Measurements from ENCODE around the gene CLCN6.
A peak's percentile ranks its signal among the peaks of the same experiment; 100 is the strongest.

Gene CLCN6

GRCh38 chr1:11805422-11806306 is at the start of gene CLCN6, which contains the start of gene MTHFR:
CLCN6 (plus strand) TSS chr1:11806191; CDS start chr1:11806263, 72 bp downstream.
MTHFR (minus strand) TSS chr1:11805964; CDS start chr1:11803116, 2,848 bp downstream.
- DNase-seq = peak; percentile 93 to 98

GRCh38 chr1:11757047-11757446 is 48.9 kb upstream of the CLCN6 start:
- DNase-seq = no peak

GRCh38 chr1:11759791-11760190 is 46.2 kb upstream of the CLCN6 start:
- DNase-seq = no peak

- DNase-seq = no peak
Observed at GRCh38 chr1:11761285-11761684, 44.7 kb upstream of the CLCN6 start.

- peak; percentile 7 to 40 for DNase-seq
Observed at GRCh38 chr1:11761988-11762406, 44.0 kb upstream of the CLCN6 start, which contains the start of gene C1orf167. C1orf167 (plus strand) TSS chr1:11762193; CDS start chr1:11764401, 2,208 bp downstream.

- DNase-seq = no peak
Observed at GRCh38 chr1:11764115-11764514, 41.9 kb upstream of the CLCN6 start.

- no peak for DNase-seq
Observed at GRCh38 chr1:11764519-11764918, 41.5 kb upstream of the CLCN6 start.

GRCh38 chr1:11765661-11766428 is 40.1 kb upstream of the CLCN6 start:
- no peak for DNase-seq

GRCh38 chr1:11766429-11766776 is 39.6 kb upstream of the CLCN6 start:
- no peak for DNase-seq

- no peak for DNase-seq
Observed at GRCh38 chr1:11767922-11768704, 37.9 kb upstream of the CLCN6 start.

GRCh38 chr1:11768821-11769220 is 37.2 kb upstream of the CLCN6 start:
- DNase-seq = no peak

GRCh38 chr1:11769274-11769673 is 36.7 kb upstream of the CLCN6 start:
- no peak for DNase-seq

- no peak for DNase-seq
Observed at GRCh38 chr1:11770011-11770410, 36.0 kb upstream of the CLCN6 start.

- DNase-seq = no peak
Observed at GRCh38 chr1:11771481-11772043, 34.4 kb upstream of the CLCN6 start.

- DNase-seq = peak; percentile 75 to 80
Observed at GRCh38 chr1:11772458-11772857, 33.5 kb upstream of the CLCN6 start.

- DNase-seq = no peak
Observed at GRCh38 chr1:11774753-11775152, 31.2 kb upstream of the CLCN6 start.

GRCh38 chr1:11777658-11778322 is 28.2 kb upstream of the CLCN6 start:
- DNase-seq = no peak

GRCh38 chr1:11778336-11778735 is 27.7 kb upstream of the CLCN6 start:
- DNase-seq = no peak

GRCh38 chr1:11778844-11779623 is 27.0 kb upstream of the CLCN6 start:
- DNase-seq = no peak

- DNase-seq = no peak
Observed at GRCh38 chr1:11779715-11780379, 26.1 kb upstream of the CLCN6 start.
